GM21717 (cell line): Measurements from ENCODE around the gene MOV10.
"Not testable (repeated sequence)": the region's sequence is repeated elsewhere in the genome, so short reads cannot be mapped to it uniquely, and the experiment has no call there.

Experiments used
- ATAC-seq: cut with Tn5 transposase; IDR thresholded peaks from one replicate; pipeline ENCODE4 v1.9.1; 2021; ENCODE audit warnings: mild to moderate bottlenecking, moderate library complexity; ENCODE audit not compliant: unreplicated experiment

Gene MOV10, protein sequence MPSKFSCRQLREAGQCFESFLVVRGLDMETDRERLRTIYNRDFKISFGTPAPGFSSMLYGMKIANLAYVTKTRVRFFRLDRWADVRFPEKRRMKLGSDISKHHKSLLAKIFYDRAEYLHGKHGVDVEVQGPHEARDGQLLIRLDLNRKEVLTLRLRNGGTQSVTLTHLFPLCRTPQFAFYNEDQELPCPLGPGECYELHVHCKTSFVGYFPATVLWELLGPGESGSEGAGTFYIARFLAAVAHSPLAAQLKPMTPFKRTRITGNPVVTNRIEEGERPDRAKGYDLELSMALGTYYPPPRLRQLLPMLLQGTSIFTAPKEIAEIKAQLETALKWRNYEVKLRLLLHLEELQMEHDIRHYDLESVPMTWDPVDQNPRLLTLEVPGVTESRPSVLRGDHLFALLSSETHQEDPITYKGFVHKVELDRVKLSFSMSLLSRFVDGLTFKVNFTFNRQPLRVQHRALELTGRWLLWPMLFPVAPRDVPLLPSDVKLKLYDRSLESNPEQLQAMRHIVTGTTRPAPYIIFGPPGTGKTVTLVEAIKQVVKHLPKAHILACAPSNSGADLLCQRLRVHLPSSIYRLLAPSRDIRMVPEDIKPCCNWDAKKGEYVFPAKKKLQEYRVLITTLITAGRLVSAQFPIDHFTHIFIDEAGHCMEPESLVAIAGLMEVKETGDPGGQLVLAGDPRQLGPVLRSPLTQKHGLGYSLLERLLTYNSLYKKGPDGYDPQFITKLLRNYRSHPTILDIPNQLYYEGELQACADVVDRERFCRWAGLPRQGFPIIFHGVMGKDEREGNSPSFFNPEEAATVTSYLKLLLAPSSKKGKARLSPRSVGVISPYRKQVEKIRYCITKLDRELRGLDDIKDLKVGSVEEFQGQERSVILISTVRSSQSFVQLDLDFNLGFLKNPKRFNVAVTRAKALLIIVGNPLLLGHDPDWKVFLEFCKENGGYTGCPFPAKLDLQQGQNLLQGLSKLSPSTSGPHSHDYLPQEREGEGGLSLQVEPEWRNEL

DNA sequence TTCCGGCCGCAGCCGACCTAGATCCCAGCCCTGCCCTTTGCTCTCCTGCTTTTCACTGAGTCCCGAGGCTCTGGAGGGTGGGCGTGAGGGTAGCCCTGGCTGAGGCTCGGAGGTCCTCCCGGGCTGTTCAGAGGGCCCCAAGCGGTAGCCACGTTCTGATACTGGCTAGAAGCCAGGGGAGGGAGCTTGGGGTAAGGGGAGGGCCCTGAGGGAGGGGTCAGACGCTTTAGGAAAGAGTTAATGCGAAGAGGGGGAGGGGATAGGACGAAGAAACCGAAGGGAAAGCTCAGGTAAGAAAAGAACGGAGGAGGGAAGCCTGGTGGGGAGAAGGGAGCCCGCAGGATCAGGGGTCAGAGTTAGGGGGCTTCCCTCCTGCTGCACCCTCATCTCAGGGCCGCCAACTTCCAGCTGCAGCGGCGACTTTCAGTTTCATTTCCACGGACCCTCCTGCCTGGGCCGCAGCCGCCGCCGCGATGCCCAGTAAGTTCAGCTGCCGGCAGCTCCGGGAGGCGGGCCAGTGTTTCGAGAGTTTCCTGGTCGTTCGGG, at the start of gene MOV10:
Gene MOV10 (plus strand): TSS at position 220 of the 546 bp plus-strand sequence. CDS start 254 bp downstream, at position 474.
- peak; percentile 56 for ATAC-seq

DNA sequence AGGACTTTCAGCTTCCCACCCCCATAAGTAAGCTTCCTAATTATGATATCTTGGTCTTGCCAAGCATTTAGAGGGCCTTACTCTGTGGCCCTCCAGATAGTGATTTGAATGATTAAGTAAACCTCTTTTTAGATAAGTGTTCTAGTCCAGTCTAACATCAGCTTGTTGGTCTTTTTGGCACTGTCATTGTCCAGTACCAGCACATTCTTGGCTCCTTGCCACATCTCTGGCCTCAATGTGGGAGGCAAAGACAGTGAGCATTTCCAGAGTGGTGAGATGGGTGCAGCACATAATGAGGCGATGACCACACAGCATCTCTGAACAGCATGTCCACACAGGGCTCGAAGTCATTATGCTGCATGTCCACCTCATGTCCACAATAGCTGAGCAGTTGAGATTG, 48.8 kb upstream of the MOV10 start:
- ATAC-seq = no peak

DNA sequence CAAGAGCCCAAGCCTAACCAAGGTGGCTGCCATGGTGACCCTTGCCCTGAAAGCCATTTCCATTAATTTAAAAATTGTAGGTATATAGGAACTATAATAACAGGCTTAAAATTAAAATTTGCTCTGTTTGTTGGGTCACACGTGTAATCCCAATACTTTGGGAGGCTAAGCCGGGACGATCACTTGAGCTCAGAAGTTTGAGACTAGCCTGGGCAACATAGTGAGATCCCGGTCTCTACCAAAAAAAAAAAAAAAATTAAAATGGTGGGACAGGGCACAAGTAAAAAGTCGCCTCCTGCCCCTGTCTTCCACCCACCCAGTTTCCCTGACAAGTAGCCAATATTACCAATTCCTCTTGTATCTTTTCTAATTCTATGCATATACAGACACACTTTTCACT, 48.3 kb upstream of the MOV10 start:
- no peak for ATAC-seq

DNA sequence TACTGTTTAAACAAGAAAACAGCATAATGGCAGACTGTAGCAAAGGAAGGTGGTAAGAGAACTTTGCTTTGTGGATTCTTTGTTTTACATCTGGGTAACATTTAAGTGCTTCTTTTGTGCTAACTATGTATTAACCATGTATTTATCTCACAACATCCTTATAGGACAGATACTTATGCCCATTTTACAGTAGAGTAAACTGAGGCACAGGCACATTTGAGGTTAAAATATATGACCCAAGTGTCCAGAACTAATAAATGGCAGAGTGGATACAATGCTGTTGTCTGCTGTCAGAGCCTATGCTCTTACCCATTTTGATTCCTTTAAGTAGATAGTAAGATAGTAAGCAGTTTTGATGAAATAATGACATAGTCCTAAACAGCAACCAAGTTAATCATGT, 47.6 kb upstream of the MOV10 start:
- no peak for ATAC-seq

DNA sequence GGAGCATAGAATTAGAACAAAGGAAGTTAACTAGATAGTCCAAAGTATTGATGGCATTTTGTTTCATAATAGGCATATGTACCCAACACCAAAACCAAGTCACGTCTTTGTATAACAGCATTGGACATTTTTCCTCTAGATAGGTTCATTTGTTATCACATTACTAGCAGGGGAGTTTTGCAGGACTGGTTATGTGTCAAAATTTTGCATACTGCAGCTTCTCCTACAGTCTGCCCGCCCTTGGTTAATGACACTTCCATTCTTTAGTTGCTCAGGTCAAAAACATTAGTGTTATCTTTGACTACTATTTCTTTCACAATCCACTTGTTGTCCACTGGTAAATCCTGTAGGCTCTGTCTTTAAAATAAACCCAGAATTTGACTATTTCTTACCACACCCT, 45.9 kb upstream of the MOV10 start:
- no peak for ATAC-seq

DNA sequence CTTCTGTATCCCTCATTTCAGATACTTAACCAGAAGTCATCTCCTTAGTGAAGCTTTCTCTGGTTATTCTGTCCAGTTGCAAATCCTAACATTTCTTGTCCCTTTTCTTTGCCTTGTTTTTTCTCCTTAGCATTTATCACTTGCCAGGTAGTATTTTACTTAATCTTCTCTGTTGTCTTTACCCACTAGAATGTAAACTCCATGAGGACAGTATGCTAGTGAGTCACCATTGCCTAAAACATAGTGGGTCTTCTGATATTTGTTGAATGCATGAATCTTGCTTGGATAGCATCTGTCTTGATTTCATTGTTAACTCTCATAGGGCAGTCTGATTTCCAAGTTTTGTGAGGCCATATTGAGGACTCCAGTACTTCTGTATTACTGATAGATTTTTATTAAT, 45.2 kb upstream of the MOV10 start:
- ATAC-seq = no peak

DNA sequence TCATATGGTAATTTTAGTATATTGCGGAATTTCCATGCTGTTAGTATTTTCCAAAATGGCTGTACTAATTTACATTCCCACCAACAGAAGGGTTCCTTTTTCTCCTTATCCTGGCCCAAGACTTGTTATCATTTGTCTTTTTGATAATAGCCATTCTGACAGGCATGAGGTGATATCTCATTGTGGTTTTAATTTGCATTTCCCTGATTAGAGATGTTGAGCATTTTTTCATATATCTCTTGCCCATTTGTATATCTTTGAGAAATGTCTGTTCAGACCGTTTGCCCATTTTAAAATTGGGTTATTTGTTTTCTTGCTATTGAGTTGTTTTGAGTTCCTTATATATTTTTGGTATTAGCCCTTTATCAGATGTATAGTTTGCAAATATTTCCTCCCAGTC, 40.8 kb upstream of the MOV10 start:
- no peak for ATAC-seq

DNA sequence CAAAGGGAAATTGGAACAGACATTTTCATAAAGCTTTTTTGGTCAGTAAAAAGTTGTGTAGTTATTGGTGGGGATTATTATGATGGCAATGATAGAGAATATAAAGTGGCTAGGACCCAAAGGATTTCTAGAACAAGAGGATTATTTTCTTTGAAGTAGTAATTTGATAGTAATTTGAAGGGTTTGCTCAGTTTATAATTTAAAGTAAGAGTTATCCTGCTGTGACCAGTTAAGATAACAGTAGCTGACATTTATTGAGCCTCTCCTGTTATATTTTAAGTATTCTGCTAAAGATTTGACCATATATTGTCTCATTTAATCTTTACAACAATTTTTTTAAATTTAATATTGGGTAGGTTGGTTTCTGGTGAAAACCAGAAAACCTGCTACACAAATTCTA, 40.1 kb upstream of the MOV10 start:
- ATAC-seq = no peak

DNA sequence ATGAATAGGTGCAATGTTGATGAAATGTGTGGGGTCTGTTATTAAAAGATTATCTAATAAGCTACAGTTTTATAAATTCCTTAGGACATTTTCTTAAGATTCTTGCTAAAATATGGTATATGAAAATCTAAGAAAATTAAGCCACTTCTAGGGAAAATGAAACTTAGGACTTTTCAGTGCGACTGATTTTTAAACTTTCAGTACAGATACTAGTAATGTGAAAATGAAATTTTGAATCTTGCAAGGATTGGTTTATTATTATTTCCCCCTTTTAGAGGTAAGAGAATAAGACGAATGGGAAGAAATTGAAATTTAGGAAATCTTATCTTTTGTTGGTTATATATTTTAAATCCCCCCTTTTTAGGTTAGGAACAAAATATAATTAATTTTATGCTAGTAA, 38.4 kb upstream of the MOV10 start:
- peak; percentile 11 for ATAC-seq

DNA sequence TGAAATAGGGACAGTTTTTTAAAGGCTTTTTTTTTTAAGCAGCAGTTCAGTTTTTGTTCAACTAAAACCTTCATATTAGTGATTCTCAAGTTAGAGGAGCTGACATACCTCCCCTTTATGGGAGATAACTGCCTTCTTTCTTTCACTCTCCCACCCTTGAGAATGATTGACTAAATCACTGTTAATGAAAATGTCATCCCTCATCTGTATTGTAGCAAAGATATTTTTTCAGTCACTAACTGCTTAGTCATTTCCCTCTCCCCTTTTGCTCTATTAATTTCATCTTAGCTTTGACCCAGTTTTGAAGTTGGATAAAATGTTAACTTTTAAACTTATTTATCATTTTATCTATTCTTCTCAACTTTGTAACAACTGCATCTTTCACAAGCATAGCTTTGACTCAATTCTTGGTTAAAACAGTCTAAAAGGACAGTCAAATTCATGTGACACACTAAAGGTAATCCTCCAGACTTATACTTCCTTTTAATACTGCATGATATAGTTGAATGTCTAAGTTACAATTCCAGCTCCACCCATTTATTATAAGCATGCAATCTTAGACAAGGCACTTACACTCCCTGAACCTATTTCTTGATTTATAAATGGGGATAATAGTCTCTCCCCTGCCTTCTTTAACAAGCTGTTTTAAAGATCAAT, 37.7 kb upstream of the MOV10 start:
- ATAC-seq = no peak

DNA sequence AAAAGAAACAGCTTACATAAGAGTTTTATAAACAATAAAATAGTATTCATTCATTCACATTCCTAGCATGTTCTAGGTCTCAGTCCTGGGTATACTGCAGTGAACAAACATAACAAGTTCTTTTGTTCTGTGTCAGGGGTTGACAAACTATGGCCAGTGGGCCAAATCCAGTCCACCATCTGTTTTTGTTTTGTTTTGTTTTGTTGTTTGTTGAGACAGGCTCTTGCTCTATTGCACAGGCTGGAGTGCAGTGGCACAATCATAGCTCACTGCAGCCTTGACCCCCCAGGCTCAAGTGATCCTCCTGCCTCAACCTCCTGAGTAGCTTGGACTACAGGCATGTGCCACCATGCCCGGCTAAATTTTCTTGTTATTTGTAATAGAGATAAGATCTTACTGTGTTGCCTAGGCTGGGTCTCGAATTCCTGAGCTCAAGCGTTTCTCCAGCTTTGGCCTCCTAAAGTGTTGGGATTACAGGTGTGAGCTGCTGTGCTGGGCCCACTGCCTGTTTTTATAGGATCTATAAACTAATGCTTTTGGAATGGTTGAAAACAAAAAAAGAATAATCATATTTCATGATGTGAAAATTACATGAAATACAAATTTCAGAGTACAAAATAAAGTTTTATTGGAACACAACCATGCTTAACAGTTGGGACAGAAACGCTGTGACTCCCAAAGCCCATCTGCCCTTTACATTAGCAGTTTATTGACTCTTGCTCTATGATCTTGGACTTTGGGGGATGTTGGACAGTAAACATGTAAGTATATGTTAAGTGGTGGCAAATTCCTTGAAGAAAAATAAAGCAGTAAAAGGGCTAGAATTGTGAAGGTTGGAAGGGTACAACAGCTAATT, 37.0 kb upstream of the MOV10 start:
- no peak for ATAC-seq

DNA sequence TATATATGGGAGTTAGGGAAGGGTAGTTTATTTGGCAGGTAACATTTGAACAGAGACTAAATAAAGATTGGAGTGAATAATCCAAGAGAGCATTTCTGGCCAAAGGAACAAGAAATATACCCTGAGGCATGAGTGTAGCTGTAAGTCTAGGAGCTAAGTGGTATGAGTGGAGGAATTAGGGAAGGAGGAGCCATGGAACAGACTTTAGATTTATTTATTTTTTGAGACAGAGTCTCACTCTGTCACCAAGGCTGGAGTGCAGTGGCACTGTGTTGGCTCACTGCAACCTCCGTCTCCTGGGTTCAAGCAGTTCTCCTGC, 36.4 kb upstream of the MOV10 start:
- ATAC-seq = no peak

DNA sequence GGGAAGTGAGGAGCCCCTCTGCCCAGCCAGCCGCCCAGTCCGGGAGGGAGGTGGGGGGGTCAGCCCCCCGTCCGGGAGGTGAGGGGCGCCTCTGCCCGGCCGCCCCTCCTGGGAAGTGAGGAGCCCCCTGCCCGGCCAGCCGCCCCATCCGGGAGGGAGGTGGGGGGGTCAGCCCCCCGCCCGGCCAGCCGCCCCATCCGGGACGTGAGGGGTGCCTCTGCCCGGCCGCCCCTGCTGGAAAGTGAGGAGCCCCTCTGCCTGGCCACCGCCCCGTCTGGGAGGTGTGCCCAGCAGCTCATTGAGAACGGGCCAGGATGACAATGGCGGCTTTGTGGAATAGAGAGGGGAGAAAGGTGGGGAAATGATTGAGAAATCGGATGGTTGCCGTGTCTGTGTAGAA, 34.0 kb upstream of the MOV10 start:
- ATAC-seq = not testable (repeated sequence)

DNA sequence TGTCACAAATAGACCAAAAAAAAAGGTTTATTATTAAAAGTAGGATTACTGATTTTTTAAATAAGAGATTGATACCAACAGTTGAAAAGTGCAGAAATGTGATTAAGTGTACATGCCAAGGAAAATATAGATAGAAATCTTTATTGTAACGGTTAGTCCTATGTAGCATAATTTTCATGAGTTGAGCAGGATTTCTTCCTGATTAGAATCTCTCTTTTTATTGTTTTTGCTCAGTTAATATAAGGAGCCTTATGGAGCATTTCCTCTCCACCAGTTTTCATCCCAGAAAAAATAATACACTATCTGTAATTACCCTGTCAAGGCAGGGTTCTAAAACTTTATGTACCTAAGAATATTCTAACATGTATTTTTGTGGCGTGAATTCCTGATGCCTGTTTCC, 31.4 kb upstream of the MOV10 start:
- ATAC-seq = no peak

DNA sequence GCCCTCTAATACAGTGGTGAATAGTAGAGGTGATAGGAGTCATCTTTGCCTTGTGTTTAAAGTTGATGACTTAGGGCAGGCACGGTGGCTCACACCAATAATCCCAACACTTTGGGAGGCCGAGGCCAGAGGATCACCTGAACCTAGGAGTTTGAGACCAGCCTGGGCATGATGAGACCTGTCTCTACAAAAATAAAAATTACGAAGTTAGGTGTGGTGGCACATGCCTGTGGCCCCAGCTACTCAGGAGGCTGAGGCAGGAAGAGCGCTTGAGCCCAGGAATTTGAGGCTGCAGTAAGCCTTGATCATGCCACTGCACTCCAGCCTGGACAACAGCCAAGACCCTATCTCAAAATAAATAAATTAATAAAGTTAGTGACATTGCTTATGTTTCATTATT, 28.2 kb upstream of the MOV10 start:
- no peak for ATAC-seq

DNA sequence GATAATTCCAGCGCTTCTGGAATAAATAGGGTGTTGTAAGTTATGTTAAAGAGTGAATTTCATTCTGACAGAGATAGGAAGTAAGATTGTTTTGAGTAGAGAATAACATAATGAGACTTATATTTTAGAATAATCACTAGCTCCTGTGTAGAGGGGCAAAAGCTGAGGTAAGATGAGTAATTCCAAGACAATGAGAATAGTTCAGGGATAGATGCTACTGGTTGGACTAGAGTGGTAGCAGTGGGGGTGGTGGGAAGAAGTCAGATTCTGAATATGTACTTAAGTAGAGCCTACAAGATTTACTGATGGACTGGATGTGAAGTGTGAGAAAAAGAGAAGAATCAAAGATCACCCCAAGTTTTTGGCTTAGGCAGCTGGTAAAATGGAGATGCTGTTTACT, 23.3 kb upstream of the MOV10 start:
- ATAC-seq = no peak

DNA sequence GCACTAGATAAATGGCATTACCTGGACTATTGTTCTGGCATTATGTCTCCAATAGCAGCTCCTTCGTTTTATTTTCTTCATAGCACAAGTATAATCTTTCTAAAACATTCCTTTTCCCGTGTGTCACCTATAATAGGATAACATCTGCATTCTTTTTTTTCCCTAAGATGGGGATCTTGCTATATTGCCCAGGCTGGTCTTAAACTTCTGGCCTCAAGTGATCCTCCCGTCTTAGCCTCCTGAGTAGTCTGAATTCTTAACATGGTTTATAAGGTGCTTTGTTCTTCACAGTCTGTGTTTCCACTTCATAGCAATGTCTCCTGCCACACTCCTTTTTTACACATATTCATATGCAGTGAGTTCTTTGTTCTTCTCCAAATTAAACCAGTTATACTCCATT, 8.6 kb upstream of the MOV10 start:
- ATAC-seq = no peak

DNA sequence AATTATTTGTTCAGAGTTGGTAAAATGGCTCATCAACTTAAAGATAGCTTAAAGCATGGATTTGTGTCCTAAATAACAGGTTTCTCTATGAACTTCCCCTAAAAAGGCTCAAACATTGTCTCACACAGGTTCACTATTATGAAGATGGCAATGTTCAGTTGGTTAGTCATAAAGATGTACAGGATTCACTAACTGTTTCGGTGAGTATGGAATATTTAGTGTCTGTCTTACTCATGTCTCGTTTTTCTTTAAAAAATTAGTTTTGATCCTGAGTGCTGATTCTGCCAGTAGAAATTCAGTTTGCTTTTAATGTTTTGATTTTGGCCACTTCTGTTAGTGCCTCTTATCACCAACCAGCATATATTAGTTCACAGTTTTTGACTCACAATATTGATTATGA, 7.5 kb upstream of the MOV10 start:
- no peak for ATAC-seq

DNA sequence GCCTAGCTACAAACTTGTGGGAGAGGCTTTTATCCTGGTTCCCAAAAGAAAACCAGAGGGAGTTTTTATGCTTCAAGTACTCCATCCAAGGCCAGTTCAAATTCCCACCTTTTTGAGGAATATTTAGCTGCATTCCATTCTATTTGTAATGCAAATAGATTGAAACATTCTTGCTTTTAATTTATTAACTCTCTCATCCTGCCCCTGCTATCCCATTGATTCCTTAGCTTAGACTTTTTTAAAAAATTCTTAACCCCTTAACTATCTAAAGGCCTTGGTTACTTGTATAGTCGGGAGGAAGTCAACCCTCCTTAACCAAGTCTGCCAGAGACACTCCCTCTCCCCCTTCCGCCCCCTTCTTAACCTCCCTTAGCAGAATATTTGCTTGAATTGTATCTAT, 2.5 kb upstream of the MOV10 start:
- no peak for ATAC-seq

DNA sequence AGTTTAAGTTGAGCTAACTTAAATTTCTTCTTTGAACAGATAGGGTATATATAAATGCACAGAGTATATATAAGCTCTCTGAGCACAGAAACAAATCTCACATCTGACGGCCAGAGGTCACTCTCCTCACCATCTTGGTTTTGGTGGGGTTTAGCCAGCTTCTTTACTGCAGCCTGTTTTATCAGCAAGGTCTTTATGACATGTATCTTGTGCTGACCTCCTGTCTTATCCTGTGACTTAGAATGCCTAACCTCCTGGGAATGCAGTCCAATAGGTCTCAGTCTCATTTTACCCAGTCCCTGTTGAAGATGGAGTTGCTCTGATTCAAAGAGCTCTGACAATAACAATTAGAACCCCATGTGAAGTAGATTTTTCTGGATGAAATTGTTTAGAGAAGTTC, 1.6 kb upstream of the MOV10 start:
- no peak for ATAC-seq
